GM12872 (cell line): ENCODE data around the gene ENHO.

Experiments used
- CTCF ChIP-seq: IDR thresholded peaks from 3 replicates; pipeline ENCODE4 v1.5.1; 2011; ENCODE audit warnings: low read depth, mild to moderate bottlenecking, low read length, moderate library complexity; ENCODE audit not compliant: insufficient read depth

ENHO gene

GRCh38 chr9:34503406-34503805 lies 19.4 kb downstream of the ENHO start:
- no peak for TF ChIP-seq CTCF

GRCh38 chr9:34502891-34503290 lies 19.9 kb downstream of the ENHO start:
- TF ChIP-seq CTCF = no peak

GRCh38 chr9:34502471-34502870 lies 20.3 kb downstream of the ENHO start:
- no peak for TF ChIP-seq CTCF

GRCh38 chr9:34501889-34502425 lies 20.8 kb downstream of the ENHO start:
- no peak; the same call in 2 of the 3 replicates for TF ChIP-seq CTCF

- TF ChIP-seq CTCF = no peak
Measured at GRCh38 chr9:34501372-34501771, 21.4 kb downstream of the ENHO start.

GRCh38 chr9:34500623-34501267 lies 22.0 kb downstream of the ENHO start:
- peak; percentile 99 for TF ChIP-seq CTCF

- no peak for TF ChIP-seq CTCF
Measured at GRCh38 chr9:34499076-34499475, 23.7 kb downstream of the ENHO start.
